Endodermal cell (in vitro differentiated cells): ENCODE data around the gene PTEN. TPM values are rescaled to one million over a fixed set of nuclear protein-coding genes. Genes with fewer than 3 reads are reported as not detected.

Source experiments
- DNase-seq: peaks from one replicate; pipeline ENCODE4 v3.0.0-alpha.2; 2017
- H3K27ac ChIP-seq: 2 replicates; pipeline ENCODE4 v1.5.1; 2013; ENCODE audit warnings: mild to moderate bottlenecking, low read depth, low read length, moderate library complexity
- H3K27me3 ChIP-seq: 2 replicates; pipeline ENCODE4 v1.6.1; 2013; ENCODE audit warnings: mild to moderate bottlenecking, low read length, moderate library complexity; ENCODE audit not compliant: insufficient read depth, control insufficient read depth, poor library complexity, severe bottlenecking
- H3K36me3 ChIP-seq: 2 replicates; pipeline ENCODE4 v1.7.0; 2013; ENCODE audit warnings: mild to moderate bottlenecking, low read length, moderate library complexity; ENCODE audit not compliant: control insufficient read depth, insufficient read depth
- H3K4me1 ChIP-seq: one replicate; pipeline ENCODE4 v1.7.0; 2013; ENCODE audit warnings: low read length; ENCODE audit not compliant: control insufficient read depth, insufficient read depth
- H3K4me3 ChIP-seq: 2 replicates; pipeline ENCODE4 v1.5.1; 2013; ENCODE audit warnings: mild to moderate bottlenecking, low read length, moderate library complexity
- H3K9ac ChIP-seq: 2 replicates; pipeline ENCODE4 v1.6.1; 2013; ENCODE audit warnings: mild to moderate bottlenecking, low read length, moderate library complexity; ENCODE audit not compliant: poor library complexity, severe bottlenecking; ENCODE audit errors: extremely low read depth
- H3K9me3 ChIP-seq: 2 replicates; pipeline ENCODE4 v1.6.1; 2013; ENCODE audit warnings: mild to moderate bottlenecking, low read length, moderate library complexity; ENCODE audit not compliant: control insufficient read depth
- H3K27ac Mint-ChIP-seq: 2 replicates; pipeline ENCODE4 v1.8.0; 2020; ENCODE audit warnings: mixed read lengths
- H3K27me3 Mint-ChIP-seq: 2 replicates; pipeline ENCODE4 v1.8.0; 2021; ENCODE audit warnings: mild to moderate bottlenecking, mixed read lengths; ENCODE audit not compliant: insufficient read depth
- H3K36me3 Mint-ChIP-seq: 2 replicates; pipeline ENCODE4 v1.8.0; 2020; ENCODE audit warnings: low read depth, mixed read lengths
- H3K4me1 Mint-ChIP-seq: 2 replicates; pipeline ENCODE4 v1.8.0; 2020; ENCODE audit warnings: mixed read lengths
- H3K4me3 Mint-ChIP-seq: 2 replicates; pipeline ENCODE4 v1.8.0; 2020; ENCODE audit warnings: mild to moderate bottlenecking, moderate library complexity, mixed read lengths
- H3K9me3 Mint-ChIP-seq: 2 replicates; pipeline ENCODE4 v1.8.0; 2020; ENCODE audit warnings: mild to moderate bottlenecking, mixed read lengths
- WGBS, 2 experiments: methylation state at CpG; one replicate each; pipeline versions ENCODE4 v1.1.5 to v1.1.7; 2013; ENCODE audit warnings: missing lambda C conversion rate in 2 of 2, mixed read lengths in 1 of 2; ENCODE audit not compliant: insufficient coverage in 1 of 2, insufficient read length in 1 of 2; 5-methylcytosine and 5-hydroxymethylcytosine counted together
- total RNA-seq, 2 donors: library from RNA; stranded (reverse); fragmentation: NEBNext Ultra II Directional in 1 of 2; extraction: Animal tissue kit (Norgen Biotek cat#: 25700) in 1 of 2; gene quantifications; 2 replicates in 1 of 2; 3 replicates in 1 of 2; pipeline ENCODE4 v1.2.1, GENCODE V29; 2021
- TF ChIP-seq, protein P1 (sequence below): fragments of 200-600 bp; sonication (generic); conservative IDR thresholded peaks from 2 replicates; pipeline ENCODE4 v1.5.0; 2021; ENCODE audit warnings: antibody characterized with exemption, mild to moderate bottlenecking

Gene PTEN
- total RNA-seq, 2 donors from 2014 or later, result 41.7 to 45.0 TPM

DNA sequence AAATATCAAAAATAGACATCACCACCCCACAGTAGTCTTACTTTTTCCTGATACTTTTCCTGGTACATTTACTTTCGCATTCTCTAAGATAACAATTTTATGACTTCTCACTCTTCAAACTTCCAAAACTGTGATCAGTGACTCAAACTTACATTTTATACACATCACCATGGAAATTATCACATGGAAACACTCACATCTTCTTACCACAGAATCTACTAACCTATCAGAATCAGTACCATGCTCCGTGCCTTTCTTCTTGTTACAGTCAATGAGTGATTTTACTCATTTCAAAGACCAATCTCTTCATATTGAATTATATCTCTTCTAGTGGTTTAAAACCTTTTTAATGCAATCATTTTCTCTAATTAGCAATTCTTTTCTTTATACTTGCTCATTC is 120.3 kb downstream of the PTEN start:
- Mint-ChIP-seq H3K27me3 (no peaks in the 10 kb centered on the region), H3K4me1 (no peaks in the 10 kb centered on the region), H3K36me3 (no peaks in the 10 kb centered on the region), H3K27ac (no peak overlapping the region), H3K4me3 (no peak overlapping the region), H3K9me3 (no peaks in the 10 kb centered on the region)
- H3K9me3 ChIP-seq, result no peaks in the 10 kb centered on the region
- no peaks in the 10 kb centered on the region for H3K27me3 ChIP-seq
- H3K27ac ChIP-seq, result no peak overlapping the region
- TF ChIP-seq, protein P1, sequence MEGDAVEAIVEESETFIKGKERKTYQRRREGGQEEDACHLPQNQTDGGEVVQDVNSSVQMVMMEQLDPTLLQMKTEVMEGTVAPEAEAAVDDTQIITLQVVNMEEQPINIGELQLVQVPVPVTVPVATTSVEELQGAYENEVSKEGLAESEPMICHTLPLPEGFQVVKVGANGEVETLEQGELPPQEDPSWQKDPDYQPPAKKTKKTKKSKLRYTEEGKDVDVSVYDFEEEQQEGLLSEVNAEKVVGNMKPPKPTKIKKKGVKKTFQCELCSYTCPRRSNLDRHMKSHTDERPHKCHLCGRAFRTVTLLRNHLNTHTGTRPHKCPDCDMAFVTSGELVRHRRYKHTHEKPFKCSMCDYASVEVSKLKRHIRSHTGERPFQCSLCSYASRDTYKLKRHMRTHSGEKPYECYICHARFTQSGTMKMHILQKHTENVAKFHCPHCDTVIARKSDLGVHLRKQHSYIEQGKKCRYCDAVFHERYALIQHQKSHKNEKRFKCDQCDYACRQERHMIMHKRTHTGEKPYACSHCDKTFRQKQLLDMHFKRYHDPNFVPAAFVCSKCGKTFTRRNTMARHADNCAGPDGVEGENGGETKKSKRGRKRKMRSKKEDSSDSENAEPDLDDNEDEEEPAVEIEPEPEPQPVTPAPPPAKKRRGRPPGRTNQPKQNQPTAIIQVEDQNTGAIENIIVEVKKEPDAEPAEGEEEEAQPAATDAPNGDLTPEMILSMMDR, result no peak
- H3K36me3 ChIP-seq, result no peaks in the 10 kb centered on the region
- no peak for DNase-seq
- H3K4me3 ChIP-seq, result no peak overlapping the region
- 94 to 100% methylated on average over 2 of the region's 2 CpGs for WGBS, 2 experiments
- no peaks in the 10 kb centered on the region for H3K4me1 ChIP-seq
- no peak overlapping the region for H3K9ac ChIP-seq

DNA sequence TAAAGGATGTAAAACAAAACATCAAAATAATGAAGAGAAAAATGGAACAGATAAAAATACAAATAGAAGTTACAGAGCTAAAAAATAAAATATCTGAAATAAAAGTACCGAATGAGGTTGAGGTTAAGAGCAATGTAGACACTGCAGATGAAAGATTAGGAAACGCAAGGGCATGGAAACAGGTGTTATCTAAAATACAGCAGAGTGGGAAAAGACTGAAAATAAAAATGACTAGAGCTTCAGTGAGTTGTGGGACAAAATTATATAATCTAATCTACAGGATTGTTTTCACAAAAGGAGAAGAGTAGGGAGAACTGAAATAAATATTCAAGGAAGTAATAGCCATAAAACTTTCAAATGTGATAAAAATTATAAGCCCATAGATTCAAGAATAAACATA is 123.8 kb downstream of the PTEN start:
- Mint-ChIP-seq H3K4me3 (no peak overlapping the region), H3K9me3 (no peaks in the 10 kb centered on the region), H3K36me3 (no peaks in the 10 kb centered on the region), H3K27ac (no peak overlapping the region), H3K27me3 (no peaks in the 10 kb centered on the region), H3K4me1 (no peaks in the 10 kb centered on the region)
- no peak overlapping the region for H3K4me3 ChIP-seq
- DNase-seq, result no peak
- no peaks in the 10 kb centered on the region for H3K9me3 ChIP-seq
- 93 to 100% methylated on average over 2 of the region's 2 CpGs for WGBS, 2 experiments
- no peaks in the 10 kb centered on the region for H3K4me1 ChIP-seq
- TF ChIP-seq, protein P1, result no peak
- H3K9ac ChIP-seq, result no peak overlapping the region
- H3K27me3 ChIP-seq, result no peaks in the 10 kb centered on the region
- no peaks in the 10 kb centered on the region for H3K36me3 ChIP-seq
- no peak overlapping the region for H3K27ac ChIP-seq

DNA sequence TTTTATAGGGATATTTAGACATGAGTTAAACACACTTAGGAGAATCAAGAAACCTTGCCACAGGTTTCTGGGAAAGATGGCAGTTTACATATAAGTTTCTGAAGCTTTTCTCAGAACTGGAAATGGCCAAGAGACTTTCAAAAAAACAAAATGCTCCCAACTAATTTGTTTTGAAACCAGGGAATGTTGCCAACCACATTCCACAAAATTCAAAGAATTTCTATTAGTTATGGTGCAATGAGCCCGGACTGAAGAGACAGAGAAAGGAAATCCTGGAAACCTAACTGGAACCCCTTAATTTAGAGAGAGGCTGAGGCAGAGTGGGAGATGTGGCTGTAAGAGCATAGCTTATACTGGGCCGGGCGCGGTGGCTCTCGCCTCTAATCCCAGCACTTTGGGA is 128.5 kb downstream of the PTEN start:
- Mint-ChIP-seq H3K4me3 (no peak overlapping the region), H3K27me3 (no peaks in the 10 kb centered on the region), H3K9me3 (no peaks in the 10 kb centered on the region), H3K27ac (no peak overlapping the region), H3K36me3 (no peaks in the 10 kb centered on the region), H3K4me1 (no peaks in the 10 kb centered on the region)
- Histone ChIP-seq H3K4me1 (no peaks in the 10 kb centered on the region), H3K9me3 (no peaks in the 10 kb centered on the region), H3K27me3 (no peaks in the 10 kb centered on the region), H3K4me3 (no peak overlapping the region), H3K27ac (no peak overlapping the region), H3K36me3 (no peaks in the 10 kb centered on the region), H3K9ac (no peak overlapping the region)
- TF ChIP-seq, protein P1, result no peak
- no peak for DNase-seq
- WGBS, 2 experiments, result 89 to 97% methylated on average over 4 to 5 of the region's 5 CpGs
